ENCODE data around the gene NAA20.

NAA20 gene

DNA sequence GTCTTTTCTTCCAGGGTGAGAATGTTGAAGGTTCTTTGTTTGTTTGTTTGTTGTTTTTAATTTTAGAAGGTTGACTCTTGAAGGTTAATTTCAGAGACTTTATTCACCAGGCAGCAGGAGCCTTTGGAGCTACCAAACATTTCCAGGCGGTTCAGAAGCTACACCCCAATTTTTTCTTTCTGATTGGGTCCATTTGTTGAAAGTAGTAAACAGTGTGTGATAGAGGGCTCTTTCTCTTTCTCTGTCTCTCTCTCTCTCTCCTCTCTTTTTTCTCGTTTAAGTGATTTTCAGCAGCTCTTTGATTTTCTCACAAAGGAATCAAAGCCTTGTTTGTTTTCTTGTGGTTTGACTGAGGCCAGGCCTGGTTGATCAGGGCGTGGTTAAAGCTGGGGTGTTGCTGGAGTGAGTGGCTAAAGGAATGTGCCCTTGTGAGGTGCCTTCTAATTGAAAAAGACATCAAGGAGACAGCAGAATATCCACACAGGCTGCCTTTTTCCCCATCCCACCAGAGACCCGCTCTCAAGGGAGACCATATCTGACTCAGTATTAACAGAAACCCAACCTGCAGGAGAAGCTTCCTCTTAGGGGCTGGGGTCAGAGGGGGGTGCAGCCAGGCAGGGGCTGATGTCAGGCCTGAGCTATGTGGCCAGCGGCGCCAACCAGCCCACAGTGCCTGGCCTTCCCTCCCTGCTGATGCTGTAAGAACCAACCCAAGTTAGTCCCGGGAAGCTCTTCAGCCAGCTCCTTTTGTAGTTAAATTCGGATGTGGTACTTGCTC lies 40.4 kb upstream of the NAA20 start:
- H3K9me3 Mint-ChIP-seq = no peaks in the 10 kb centered on the region
- H3K27ac Mint-ChIP-seq = no peak overlapping the region
- H3K36me3 Mint-ChIP-seq (ENCODE audit: low read depth) = no peaks in the 10 kb centered on the region
- no peak overlapping the region for H3K4me3 Mint-ChIP-seq
- H3K4me1 Mint-ChIP-seq (ENCODE audit: low read depth) = peaks cover 3% of the 10 kb centered on the region
- DNase-seq (ENCODE audit: low spot score) = no peak
- no peaks in the 10 kb centered on the region for H3K27me3 Mint-ChIP-seq (ENCODE audit: low read depth)

DNA sequence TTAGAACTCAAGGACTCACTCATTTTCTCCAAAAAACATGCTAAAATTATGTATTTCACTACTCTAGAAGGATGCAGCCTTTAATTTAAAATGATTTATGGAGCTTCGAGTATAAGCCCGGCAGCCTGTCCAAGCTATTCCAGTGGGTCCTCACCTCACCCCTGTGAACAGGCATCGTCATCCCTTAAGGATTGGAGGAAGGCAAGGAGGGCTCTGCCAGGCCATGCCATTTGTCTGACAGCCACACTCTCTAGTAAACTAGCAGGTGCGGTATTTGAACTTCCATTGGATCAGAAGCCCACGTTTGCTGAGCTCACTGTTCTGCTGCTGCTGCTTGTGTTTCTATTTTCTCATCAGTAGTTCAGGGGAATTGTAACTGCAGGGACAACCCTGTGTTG lies 39.8 kb upstream of the NAA20 start:
- Mint-ChIP-seq H3K4me1 (ENCODE audit: low read depth) (peaks cover 3% of the 10 kb centered on the region), H3K27me3 (ENCODE audit: low read depth) (no peaks in the 10 kb centered on the region), H3K27ac (no peak overlapping the region), H3K9me3 (no peaks in the 10 kb centered on the region), H3K36me3 (ENCODE audit: low read depth) (no peaks in the 10 kb centered on the region), H3K4me3 (no peak overlapping the region)
- DNase-seq (ENCODE audit: low spot score) = no peak

DNA sequence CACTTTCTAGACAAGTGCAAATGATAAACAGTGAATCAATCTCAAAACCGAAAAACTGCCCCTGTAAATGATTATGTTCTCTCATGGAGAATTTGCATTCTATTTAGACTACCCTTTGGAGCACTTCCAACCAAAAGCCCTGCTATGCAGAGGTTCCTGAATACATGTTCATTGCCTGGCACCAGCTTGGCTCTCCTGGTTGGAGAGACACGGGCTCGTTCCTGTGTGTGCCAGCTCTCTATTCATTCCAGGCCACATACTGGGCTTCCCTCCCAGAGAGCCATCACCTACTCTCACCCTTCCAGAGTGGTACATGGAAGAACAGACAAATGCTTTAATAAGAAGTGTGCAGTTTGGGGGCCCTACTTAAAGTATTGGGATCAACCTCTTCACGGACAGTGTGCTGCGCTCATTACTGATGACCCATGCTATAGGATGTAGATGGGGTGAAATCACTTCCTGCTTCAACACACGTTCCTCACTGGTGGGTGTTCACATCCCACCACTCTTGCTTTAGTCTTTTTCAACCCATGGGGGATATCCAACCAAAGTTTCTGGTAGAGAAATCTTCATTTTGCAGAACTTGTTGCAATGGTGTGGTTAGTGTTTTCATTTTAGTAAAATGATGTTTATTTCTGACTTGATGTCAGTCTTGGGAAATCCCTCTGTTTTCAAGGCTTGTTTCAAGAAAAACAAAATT lies 38.5 kb upstream of the NAA20 start:
- Mint-ChIP-seq H3K4me3 (no peak overlapping the region), H3K27ac (no peak overlapping the region), H3K9me3 (no peaks in the 10 kb centered on the region), H3K36me3 (ENCODE audit: low read depth) (no peaks in the 10 kb centered on the region), H3K4me1 (ENCODE audit: low read depth) (peaks cover 3% of the 10 kb centered on the region), H3K27me3 (ENCODE audit: low read depth) (no peaks in the 10 kb centered on the region)
- DNase-seq (ENCODE audit: low spot score) = no peak

DNA sequence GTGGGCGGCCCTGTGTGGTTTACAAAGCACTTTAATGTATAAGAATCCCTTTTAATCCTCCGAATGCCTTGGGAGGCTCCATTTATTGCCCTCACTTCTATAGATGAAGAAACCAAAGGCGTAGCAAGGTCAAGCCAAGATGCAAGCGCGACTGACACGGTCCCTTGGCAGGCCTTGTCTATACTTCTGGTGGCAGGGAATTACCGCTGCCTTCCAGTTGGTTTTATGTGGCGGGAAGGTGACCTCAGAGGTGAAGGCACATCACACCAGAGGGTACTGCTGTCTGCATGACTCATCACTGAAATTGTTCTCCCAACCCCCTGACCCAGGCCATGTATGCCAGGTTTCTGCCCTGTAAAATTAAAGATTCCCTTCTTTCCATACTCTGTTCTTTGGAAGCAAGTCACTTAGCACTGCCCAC lies 36.1 kb upstream of the NAA20 start:
- no peak for DNase-seq (ENCODE audit: low spot score)
- Mint-ChIP-seq H3K9me3 (no peaks in the 10 kb centered on the region), H3K36me3 (ENCODE audit: low read depth) (no peaks in the 10 kb centered on the region), H3K27me3 (ENCODE audit: low read depth) (no peaks in the 10 kb centered on the region), H3K4me1 (ENCODE audit: low read depth) (peaks cover 3% of the 10 kb centered on the region), H3K27ac (no peak overlapping the region), H3K4me3 (no peak overlapping the region)

DNA sequence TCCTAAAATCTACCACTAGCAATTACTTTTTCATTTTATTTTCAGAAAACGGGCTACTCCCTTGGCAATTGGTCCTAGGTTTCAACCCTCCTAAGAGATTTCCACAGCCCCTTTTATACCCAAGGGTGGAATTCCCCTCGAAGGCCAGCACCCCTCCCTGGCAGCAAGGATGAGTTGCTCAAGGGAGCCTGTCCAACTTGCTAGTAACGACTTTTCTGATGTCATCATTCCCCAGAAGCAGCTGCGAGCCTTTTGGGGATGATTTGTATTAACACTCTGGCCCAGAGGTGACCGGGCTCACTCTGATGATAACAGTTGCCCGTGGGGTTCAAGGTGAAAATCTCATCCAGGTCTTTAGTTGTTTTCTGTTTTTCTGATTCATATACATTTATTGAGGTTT lies 30.7 kb upstream of the NAA20 start:
- no peak overlapping the region for H3K4me3 Mint-ChIP-seq
- no peak for DNase-seq (ENCODE audit: low spot score)
- no peaks in the 10 kb centered on the region for H3K36me3 Mint-ChIP-seq (ENCODE audit: low read depth)
- no peak overlapping the region for H3K27ac Mint-ChIP-seq
- no peaks in the 10 kb centered on the region for H3K4me1 Mint-ChIP-seq (ENCODE audit: low read depth)
- no peaks in the 10 kb centered on the region for H3K9me3 Mint-ChIP-seq
- H3K27me3 Mint-ChIP-seq (ENCODE audit: low read depth) = peaks cover 3% of the 10 kb centered on the region

DNA sequence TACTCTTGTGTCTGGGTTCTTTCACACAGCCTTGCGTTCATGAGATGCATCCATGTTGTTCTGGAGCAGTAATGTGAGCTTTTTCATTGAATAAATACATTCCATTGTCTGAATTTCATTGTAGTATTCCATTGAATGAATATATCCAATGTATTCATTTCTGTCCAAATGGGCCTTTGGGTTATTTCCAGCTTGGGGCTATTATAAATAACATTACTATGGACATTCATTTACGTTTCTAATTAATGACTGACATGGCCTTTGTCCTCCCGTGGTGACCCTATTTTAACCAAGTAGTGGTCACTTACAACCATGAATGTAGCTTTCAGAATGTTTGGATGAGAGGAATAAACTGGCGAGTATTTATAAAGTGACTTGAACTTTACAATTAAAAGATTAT lies 30.1 kb upstream of the NAA20 start:
- Mint-ChIP-seq H3K9me3 (no peaks in the 10 kb centered on the region), H3K36me3 (ENCODE audit: low read depth) (no peaks in the 10 kb centered on the region), H3K4me1 (ENCODE audit: low read depth) (no peaks in the 10 kb centered on the region), H3K27me3 (ENCODE audit: low read depth) (peaks cover 5% of the 10 kb centered on the region), H3K27ac (no peak overlapping the region), H3K4me3 (no peak overlapping the region)
- no peak for DNase-seq (ENCODE audit: low spot score)

DNA sequence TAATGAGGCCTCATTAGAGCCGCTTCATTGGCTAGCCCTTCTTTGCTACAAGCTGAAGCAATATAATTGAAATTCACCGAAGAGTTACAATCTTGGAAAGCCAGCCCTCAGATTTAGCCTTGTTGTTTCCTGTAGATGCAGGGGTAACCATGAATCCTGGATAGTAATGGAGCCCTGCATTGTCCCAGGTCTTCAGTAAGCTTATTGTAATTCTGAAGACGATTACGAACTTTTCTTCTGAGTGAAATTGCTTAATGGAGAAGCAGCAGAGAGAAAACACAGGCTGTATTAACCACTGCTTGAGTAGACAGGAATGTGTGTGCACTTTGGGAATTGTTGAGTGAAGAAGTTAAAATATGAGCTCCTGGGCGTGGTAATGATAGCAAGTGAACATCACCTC lies 26.3 kb upstream of the NAA20 start:
- H3K4me3 Mint-ChIP-seq = no peak overlapping the region
- no peaks in the 10 kb centered on the region for H3K9me3 Mint-ChIP-seq
- H3K27ac Mint-ChIP-seq = no peak overlapping the region
- H3K27me3 Mint-ChIP-seq (ENCODE audit: low read depth) = peaks cover 7% of the 10 kb centered on the region
- no peaks in the 10 kb centered on the region for H3K36me3 Mint-ChIP-seq (ENCODE audit: low read depth)
- no peak for DNase-seq (ENCODE audit: low spot score)
- H3K4me1 Mint-ChIP-seq (ENCODE audit: low read depth) = no peaks in the 10 kb centered on the region

DNA sequence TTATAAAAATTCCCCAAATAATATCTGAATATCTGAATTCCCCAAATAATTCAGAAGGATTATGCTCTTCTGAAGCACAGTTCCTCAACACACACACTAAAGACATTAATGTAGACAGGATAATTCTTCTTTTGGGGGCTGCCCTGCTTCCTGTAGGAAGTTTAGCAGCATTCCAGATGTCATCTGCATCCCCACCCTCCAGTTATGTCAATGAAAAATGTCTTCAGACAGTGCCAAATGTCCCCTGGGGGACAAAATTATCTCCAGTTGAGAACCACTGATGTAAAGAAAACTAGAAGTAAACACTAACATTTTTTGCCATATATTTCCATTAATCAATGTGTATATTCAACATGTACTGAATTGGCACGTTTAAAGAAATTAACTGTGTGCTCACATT lies 25.9 kb upstream of the NAA20 start:
- Mint-ChIP-seq H3K27ac (no peak overlapping the region), H3K4me3 (no peak overlapping the region), H3K27me3 (ENCODE audit: low read depth) (peaks cover 7% of the 10 kb centered on the region), H3K9me3 (no peaks in the 10 kb centered on the region), H3K4me1 (ENCODE audit: low read depth) (no peaks in the 10 kb centered on the region), H3K36me3 (ENCODE audit: low read depth) (no peaks in the 10 kb centered on the region)
- no peak for DNase-seq (ENCODE audit: low spot score)

DNA sequence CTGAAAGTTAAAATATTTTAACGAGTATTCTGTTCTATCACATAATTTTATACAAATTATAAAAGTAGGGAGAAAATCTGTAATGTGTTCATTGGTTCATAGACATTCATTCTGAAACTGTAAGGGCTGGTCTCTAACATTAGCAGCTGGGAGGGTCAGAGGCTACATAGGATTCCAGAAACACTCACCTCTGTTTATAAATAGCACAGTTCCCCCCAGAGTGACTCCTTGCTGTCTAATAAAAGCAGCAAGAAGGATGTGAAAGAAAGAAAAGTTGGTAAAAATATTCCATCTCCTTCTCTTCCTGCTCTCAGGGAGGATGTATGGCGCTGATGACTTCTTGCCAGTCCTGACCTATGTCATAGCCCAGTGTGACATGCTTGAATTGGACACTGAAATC lies 25.3 kb upstream of the NAA20 start:
- Mint-ChIP-seq H3K4me3 (no peak overlapping the region), H3K36me3 (ENCODE audit: low read depth) (no peaks in the 10 kb centered on the region), H3K9me3 (no peaks in the 10 kb centered on the region), H3K4me1 (ENCODE audit: low read depth) (no peaks in the 10 kb centered on the region), H3K27me3 (ENCODE audit: low read depth) (peaks cover 4% of the 10 kb centered on the region), H3K27ac (no peak overlapping the region)
- no peak for DNase-seq (ENCODE audit: low spot score)

DNA sequence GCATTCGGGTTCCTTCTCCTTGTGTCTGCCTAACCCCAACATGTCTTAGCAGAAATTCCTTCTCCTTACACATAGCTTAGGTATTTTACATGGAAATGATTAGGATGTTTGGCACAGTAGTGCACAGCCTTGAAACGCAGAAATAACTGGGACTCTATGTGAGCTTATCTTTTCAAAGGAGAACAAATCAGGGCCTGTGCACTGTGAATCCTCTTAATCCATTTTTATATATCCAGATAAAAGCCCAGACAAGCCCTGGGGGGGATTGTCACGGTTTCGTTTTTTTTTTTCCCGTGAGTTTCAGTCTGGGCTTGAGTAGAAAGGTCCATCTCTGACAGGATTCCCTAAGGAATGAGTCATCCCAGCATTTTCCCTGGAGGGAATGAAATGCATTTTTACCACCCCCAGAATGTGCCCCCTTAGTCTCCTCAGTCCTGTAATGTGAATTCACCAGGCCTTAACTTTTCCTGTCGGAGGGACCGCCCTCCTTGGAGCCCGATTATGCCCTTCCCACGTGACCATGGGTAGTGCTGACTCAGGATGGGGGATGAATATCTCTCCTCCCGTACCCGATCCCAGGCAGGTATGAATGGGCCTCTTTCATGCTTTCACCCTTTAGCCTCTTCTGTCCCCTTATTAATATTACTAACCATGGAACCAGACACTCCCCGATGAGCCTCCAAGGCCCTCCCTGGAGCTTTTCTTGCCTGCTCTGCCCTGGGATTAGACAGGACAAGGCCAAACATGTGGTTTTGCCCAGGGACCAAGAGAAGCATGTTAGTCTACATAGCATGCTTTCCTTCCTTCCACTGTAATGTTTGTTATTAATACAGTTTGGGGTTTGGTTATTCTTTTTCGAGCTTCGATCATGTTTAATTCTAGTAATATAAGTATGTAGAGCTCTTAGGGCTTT lies 23.9 kb upstream of the NAA20 start:
- Mint-ChIP-seq H3K4me3 (no peak overlapping the region), H3K9me3 (no peaks in the 10 kb centered on the region), H3K27ac (no peak overlapping the region), H3K36me3 (ENCODE audit: low read depth) (no peaks in the 10 kb centered on the region), H3K27me3 (ENCODE audit: low read depth) (peaks cover 4% of the 10 kb centered on the region), H3K4me1 (ENCODE audit: low read depth) (no peaks in the 10 kb centered on the region)
- DNase-seq (ENCODE audit: low spot score) = no peak

DNA sequence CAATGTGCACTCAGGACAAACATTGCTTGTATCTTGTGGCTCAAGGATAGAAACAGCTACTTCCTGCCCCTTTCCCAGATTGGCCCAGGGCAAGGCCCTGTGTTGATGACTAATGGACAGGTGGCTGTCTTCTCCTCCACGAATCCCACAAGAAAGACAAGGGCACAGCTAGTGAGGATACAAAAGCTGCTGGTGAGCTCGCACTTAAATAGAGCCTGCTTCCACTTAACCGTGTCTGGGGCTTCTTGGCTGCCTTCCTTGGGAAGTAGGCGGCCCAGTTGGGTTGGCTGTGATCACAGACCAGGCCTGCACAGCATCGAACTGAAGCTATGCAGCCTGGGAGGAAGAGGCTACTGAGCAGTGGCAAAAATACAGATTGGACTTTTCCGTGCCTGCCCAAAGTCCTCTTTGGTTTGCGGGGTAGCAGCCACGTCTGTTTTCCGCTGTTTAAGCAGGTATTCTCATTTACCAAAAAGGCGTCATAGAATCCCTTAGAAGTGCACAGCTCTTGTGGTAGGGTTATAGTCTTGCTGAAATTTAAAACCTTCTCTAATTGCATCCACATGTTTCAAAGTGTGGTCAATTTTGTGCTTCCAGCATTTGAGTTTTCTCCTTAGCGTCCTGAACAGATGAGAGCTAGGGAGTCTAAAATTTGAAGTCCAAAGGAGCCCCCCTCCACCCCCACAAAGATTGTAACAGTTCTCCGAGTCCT lies 23.0 kb upstream of the NAA20 start:
- Mint-ChIP-seq H3K27me3 (ENCODE audit: low read depth) (peaks cover 4% of the 10 kb centered on the region), H3K4me1 (ENCODE audit: low read depth) (no peaks in the 10 kb centered on the region), H3K27ac (no peak overlapping the region), H3K4me3 (no peak overlapping the region), H3K36me3 (ENCODE audit: low read depth) (no peaks in the 10 kb centered on the region), H3K9me3 (no peaks in the 10 kb centered on the region)
- no peak for DNase-seq (ENCODE audit: low spot score)

DNA sequence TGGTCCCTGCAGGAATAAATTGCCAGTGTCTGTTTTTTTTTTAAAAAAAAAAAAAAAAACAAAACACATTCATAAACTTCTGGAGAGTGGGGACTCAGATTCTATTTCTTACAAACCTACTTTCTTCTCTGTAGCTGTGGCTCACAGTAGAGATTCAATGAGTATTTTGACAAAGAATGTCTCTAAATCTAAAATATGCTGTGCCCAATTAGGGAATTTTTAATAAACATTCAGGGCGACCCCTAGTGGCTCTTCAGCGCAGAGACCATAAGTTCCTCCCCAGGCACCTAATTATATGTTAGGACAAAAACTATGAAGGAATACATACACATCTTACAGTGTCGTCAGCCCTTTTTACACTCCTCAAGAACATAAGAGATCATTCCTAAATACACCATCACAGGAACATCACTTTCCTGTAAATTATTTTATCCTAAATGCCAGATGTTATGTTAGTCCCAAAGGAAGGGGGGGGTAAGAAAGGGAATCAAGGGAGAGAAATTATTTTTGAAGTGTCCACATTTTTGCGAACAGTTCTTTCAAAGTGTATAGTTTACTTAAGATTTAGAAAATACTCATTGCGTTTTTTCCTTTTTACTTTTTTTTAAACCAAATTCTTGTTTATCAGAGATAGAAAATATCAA lies 21.8 kb upstream of the NAA20 start:
- Mint-ChIP-seq H3K4me3 (no peak overlapping the region), H3K27ac (no peak overlapping the region), H3K4me1 (ENCODE audit: low read depth) (no peaks in the 10 kb centered on the region), H3K9me3 (no peaks in the 10 kb centered on the region), H3K36me3 (ENCODE audit: low read depth) (no peaks in the 10 kb centered on the region), H3K27me3 (ENCODE audit: low read depth) (peaks cover 6% of the 10 kb centered on the region)
- DNase-seq (ENCODE audit: low spot score) = no peak

DNA sequence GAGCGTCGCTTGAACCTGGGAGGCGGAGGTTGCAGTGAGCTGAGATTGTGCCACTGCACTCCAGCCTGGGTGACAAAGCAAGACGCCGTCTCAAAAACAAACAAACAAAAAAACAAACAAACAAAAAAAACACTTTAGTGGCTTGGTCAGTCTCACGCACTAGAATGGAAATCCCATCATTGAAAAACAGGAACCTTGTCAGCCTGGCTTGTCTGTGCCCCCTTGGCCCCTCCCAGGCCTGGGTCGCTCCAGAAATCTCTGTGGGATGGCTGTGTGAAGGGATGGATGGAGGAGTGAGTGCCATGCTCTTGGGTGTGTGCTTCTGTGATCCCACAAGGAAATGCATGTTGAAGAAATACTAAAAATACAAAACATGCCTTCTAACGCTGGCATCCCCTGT lies 20.9 kb upstream of the NAA20 start:
- Mint-ChIP-seq H3K4me3 (no peak overlapping the region), H3K9me3 (no peaks in the 10 kb centered on the region), H3K27me3 (ENCODE audit: low read depth) (peaks cover 13% of the 10 kb centered on the region), H3K4me1 (ENCODE audit: low read depth) (no peaks in the 10 kb centered on the region), H3K27ac (no peak overlapping the region), H3K36me3 (ENCODE audit: low read depth) (no peaks in the 10 kb centered on the region)
- no peak for DNase-seq (ENCODE audit: low spot score)
